Tibial artery (tissue), 4 donors: ENCODE measurements around the gene KRTAP5-4.
"Not testable (repeated sequence)": the region's sequence is repeated elsewhere in the genome, so short reads cannot be mapped to it uniquely, and the experiment has no call there.

Experiments
- DNase-seq, 2 donors: peaks; one replicate each; pipeline ENCODE4 v3.0.0-alpha.2; 2019
- H3K27ac ChIP-seq, 2 donors: fragments of 200-600 bp; sonication (generic) in 1 of 2; 1 replicate in 1 of 2; 2 replicates in 1 of 2; pipeline ENCODE4 v1.5.1; 2018 to 2019; ENCODE audit warnings: mild to moderate bottlenecking in 1 of 2
- H3K27me3 ChIP-seq, 2 donors: fragments of 200-600 bp; sonication (generic) in 1 of 2; one replicate each; pipeline versions ENCODE4 v1.5.1 to v1.6.0; 2016 to 2019
- H3K36me3 ChIP-seq, 3 donors: fragments of 200-600 bp; sonication (generic) in 2 of 3; one replicate each; pipeline ENCODE4 v1.5.1; 2016 to 2019; ENCODE audit warnings: mild to moderate bottlenecking in 2 of 3
- H3K4me1 ChIP-seq, 4 donors: fragments of 200-600 bp; sonication (generic) in 2 of 4; 1 replicate in 3 of 4; 2 replicates in 1 of 4; pipeline ENCODE4 v1.5.1; 2016 to 2019
- H3K4me3 ChIP-seq, 2 donors: fragments of 200-600 bp; sonication (generic) in 1 of 2; 1 replicate in 1 of 2; 2 replicates in 1 of 2; pipeline ENCODE4 v1.5.1; 2018 to 2019; ENCODE audit warnings: mild to moderate bottlenecking in 2 of 2
- H3K9me3 ChIP-seq, 3 donors: fragments of 200-600 bp; sonication (generic) in 1 of 3; one replicate each; pipeline ENCODE4 v1.5.1; 2016 to 2019
- intact Hi-C: fragments of 100-400 bp; cut with DNase I; formaldehyde crosslinking; loops from one replicate; pipeline ENCODE4 v1.15.0; 2023; ENCODE audit warnings: low total_unique reads
- TF ChIP-seq, protein P1 (sequence below), 2 experiments: fragments of 200-600 bp in 1 of 2; fragments of 450-650 bp in 1 of 2; IDR thresholded peaks; one replicate each; pipeline ENCODE4 v1.5.1; 2017 to 2019; ENCODE audit warnings: antibody characterized with exemption in 2 of 2, mild to moderate bottlenecking in 1 of 2, moderate library complexity in 1 of 2

Gene KRTAP5-4

DNA sequence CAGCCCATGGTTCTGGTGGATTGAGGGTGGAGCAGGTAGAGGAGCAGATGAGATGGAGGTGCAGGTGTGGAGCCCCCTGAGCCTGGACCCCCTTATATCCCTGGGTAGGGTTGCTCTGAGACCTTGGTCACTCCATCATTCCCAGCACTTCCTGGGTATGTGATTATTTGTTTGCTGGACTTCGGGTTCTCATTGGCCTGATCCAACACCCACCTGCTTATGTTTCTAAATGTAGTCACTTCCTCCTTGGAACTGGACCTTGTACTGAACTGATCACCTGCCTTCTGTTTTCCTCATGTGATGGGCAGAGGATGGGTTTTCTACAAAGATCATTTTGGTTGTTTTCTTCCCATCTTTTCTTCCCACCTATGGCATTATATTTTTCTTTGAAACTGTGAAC is at the start of gene KRTAP5-4:
Gene KRTAP5-4, minus strand, starts transcription at position 53 of the 400 bp plus-strand sequence. Its CDS starts 45 bp downstream, at position 8.
- H3K4me1 ChIP-seq: no peaks in the 10 kb centered on the region
- intact Hi-C loops: loop anchor here (10.0 kb wide), 1 partner anchor 77 kb away; no protein-coding TSS in a partner anchor
- DNase-seq: no peak
- H3K4me3 ChIP-seq: no peak within 1 kb of the TSS
- peaks cover 0 to 23% of the 10 kb centered on the region in 2 donors for H3K27me3 ChIP-seq
- no peak within 1 kb of the TSS for H3K27ac ChIP-seq
- H3K36me3 ChIP-seq: no peaks in the 10 kb centered on the region
- no peaks in the 10 kb centered on the region for H3K9me3 ChIP-seq
- TF ChIP-seq, protein P1, sequence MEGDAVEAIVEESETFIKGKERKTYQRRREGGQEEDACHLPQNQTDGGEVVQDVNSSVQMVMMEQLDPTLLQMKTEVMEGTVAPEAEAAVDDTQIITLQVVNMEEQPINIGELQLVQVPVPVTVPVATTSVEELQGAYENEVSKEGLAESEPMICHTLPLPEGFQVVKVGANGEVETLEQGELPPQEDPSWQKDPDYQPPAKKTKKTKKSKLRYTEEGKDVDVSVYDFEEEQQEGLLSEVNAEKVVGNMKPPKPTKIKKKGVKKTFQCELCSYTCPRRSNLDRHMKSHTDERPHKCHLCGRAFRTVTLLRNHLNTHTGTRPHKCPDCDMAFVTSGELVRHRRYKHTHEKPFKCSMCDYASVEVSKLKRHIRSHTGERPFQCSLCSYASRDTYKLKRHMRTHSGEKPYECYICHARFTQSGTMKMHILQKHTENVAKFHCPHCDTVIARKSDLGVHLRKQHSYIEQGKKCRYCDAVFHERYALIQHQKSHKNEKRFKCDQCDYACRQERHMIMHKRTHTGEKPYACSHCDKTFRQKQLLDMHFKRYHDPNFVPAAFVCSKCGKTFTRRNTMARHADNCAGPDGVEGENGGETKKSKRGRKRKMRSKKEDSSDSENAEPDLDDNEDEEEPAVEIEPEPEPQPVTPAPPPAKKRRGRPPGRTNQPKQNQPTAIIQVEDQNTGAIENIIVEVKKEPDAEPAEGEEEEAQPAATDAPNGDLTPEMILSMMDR (IDR thresholded peaks at IDR 0.05): no peak

GRCh38 chr11:1671658-1672057 is 49.7 kb upstream of the KRTAP5-4 start:
- Histone ChIP-seq H3K9me3 (no peaks in the 10 kb centered on the region), H3K27me3 (peaks cover 0 to 54% of the 10 kb centered on the region in 2 donors), H3K4me1 (no peaks in the 10 kb centered on the region), H3K36me3 (no peaks in the 10 kb centered on the region), H3K4me3 (no peak overlapping the region), H3K27ac (no peak overlapping the region)
- TF ChIP-seq, protein P1 (IDR thresholded peaks at IDR 0.05): no peak
- DNase-seq: peak in 1 of 2 donors; percentile 7
- intact Hi-C loops: no loop called here

DNA sequence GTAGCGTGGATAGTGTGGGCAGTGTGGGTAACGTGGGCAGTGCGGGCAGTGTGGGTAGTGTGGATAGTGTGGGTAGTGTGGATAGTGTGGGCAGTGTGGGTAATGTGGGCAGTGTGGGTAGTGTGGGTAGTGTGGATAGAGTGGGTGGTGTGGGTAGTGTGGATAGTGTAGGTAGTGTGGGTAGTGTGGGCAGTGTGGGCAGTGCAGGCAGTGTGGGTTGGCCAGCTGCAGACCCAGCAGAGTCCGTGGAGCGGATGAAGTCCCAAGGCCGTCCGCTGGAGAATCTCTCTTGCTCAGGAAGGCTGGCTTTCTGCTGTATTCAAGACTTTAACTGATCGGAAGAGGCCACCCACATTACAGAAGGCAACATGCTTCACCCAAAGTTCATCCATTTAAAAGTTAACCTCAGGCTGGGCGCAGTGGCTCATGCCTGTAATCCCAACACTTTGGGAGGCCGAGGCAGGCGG is 49.0 kb upstream of the KRTAP5-4 start:
- Histone ChIP-seq H3K36me3 (no peaks in the 10 kb centered on the region), H3K27ac (no peak overlapping the region), H3K9me3 (no peaks in the 10 kb centered on the region), H3K4me3 (no peak overlapping the region), H3K4me1 (no peaks in the 10 kb centered on the region), H3K27me3 (peaks cover 0 to 52% of the 10 kb centered on the region in 2 donors)
- peak in 1 of 2 donors; percentile 5 for DNase-seq
- TF ChIP-seq, protein P1 (IDR thresholded peaks at IDR 0.05): no peak
- intact Hi-C loops: no loop called here

- intact Hi-C loops, H3K9me3 ChIP-seq, H3K4me3 ChIP-seq, DNase-seq, H3K36me3 ChIP-seq, H3K27ac ChIP-seq, H3K4me1 ChIP-seq: not testable (repeated sequence)
- peaks cover 0 to 47% of the 10 kb centered on the region in 2 donors for H3K27me3 ChIP-seq
Measured at GRCh38 chr11:1670457-1670856, 48.5 kb upstream of the KRTAP5-4 start.

DNA sequence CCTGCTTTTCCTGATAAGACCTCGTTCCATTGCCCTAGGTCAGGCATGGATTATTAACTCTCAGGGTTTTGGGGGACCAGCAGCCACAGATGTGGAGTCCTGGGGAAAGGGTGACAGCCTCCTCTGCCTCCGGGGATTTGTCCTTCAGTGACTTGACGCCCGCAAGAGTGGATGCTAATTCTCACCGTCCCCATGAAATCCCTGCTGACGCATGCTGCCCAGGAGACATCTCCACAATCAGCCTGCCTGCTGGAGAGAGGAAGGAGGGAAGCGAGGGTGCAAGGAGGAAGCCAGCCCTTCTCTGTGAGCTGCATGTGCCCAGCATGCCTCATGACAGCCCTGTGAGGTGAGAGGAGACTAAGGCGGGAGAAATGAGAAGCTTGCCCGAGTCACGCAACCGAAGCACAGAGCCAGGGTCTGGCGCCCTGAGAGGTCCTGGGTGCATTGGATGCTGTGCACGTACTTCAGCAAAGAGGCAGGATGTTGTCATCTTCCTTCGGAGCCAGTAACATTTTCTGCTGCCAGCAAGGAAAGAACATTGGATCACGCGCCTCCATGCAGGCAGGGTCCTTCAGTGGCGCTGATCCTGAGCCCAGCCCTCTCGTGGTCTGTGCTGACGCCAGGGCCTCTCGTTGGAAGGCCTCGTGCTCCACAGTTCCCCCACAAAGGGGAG is 47.7 kb upstream of the KRTAP5-4 start:
- no peak overlapping the region for H3K27ac ChIP-seq

DNA sequence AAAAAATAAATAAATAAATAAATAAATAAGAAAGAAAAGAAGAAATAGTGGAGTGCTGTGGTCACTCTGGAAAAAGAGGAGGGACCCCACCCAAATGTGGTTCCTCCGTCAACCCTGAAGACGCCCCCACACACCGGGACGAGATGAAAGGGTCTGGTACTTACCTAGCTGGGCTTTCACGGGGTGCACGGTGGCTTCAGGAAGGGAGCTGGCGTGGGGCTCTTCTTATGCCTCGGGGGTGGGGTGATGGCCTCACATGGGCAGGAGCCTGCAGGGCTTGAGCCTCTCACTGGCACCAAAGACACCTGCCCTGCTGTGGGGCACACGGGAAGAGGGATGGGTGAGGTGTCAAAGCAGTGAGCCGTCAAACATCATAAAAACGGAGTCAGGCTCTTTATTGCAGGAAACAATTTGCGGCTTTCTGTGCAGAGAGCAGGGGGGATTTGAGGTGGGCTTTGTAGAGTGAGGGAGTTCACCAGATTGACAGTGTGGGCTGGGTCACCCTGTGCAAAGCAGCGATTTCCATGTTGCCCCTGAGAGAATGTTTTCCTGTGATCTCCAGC is 47.1 kb upstream of the KRTAP5-4 start:
- Histone ChIP-seq H3K27ac (no peak overlapping the region), H3K4me1 (no peaks in the 10 kb centered on the region), H3K4me3 (no peak overlapping the region), H3K9me3 (no peaks in the 10 kb centered on the region), H3K36me3 (no peaks in the 10 kb centered on the region), H3K27me3 (peaks cover 0 to 38% of the 10 kb centered on the region in 2 donors)
- TF ChIP-seq, protein P1 (IDR thresholded peaks at IDR 0.05): no peak
- intact Hi-C loops: no loop called here
- no peak for DNase-seq

More for the DNA sequence above, 47.7 kb upstream of the KRTAP5-4 start:
- no peaks in the 10 kb centered on the region for H3K36me3 ChIP-seq
- DNase-seq: no peak
- peaks cover 0 to 45% of the 10 kb centered on the region in 2 donors for H3K27me3 ChIP-seq
- TF ChIP-seq, protein P1 (IDR thresholded peaks at IDR 0.05): no peak
- no peaks in the 10 kb centered on the region for H3K9me3 ChIP-seq
- no peaks in the 10 kb centered on the region for H3K4me1 ChIP-seq
- intact Hi-C loops: no loop called here
- H3K4me3 ChIP-seq: no peak overlapping the region
